SU-DHL-6 (cell line): ENCODE data around the gene C3orf33.

Experiments used
- EZH2phosphoT487 ChIP-seq: fragments of 200-600 bp; sonication (generic), shearing (Covaris generic); conservative IDR thresholded peaks from 2 replicates; pipeline ENCODE4 v1.6.1; 2018; ENCODE audit warnings: mild to moderate bottlenecking, antibody characterized with exemption, low read length, moderate library complexity, mixed read lengths
- TF ChIP-seq, protein P1 (sequence below): fragments of 200-600 bp; sonication (generic); IDR thresholded peaks from one replicate; pipeline ENCODE4 v1.5.1; 2017; ENCODE audit warnings: antibody characterized with exemption, mild to moderate bottlenecking, low read length, moderate library complexity; ENCODE audit not compliant: insufficient read depth, poor library complexity, severe bottlenecking

DNA sequence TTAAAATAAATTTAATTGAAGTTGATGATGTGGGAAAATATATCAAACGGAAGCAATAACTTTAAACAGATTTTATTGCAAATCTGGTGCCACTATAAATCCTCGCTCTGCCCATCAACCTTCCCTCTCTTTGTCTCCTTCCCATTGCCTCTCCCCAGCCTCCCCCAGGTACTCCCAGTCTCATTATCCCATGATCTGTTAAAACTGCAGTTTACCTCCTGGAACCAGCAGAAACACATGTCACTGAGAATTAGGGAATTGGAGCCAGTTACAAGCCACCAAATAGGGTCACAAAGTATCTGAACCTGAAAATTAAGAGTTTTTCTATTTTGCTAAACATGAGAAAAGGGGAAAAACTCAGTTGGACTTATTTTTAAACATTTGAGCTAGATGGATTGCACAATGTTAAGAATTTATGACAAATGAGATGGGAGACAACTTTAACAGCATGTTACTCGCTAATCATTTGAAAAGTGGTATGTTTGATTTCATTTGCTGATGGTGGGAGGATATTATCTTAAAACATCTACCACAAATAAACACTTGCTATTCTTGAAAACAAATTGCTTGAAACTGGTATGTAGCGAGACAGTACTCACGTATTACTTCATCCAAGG, 63.6 kb downstream of the C3orf33 start:
- TF ChIP-seq, protein P1, sequence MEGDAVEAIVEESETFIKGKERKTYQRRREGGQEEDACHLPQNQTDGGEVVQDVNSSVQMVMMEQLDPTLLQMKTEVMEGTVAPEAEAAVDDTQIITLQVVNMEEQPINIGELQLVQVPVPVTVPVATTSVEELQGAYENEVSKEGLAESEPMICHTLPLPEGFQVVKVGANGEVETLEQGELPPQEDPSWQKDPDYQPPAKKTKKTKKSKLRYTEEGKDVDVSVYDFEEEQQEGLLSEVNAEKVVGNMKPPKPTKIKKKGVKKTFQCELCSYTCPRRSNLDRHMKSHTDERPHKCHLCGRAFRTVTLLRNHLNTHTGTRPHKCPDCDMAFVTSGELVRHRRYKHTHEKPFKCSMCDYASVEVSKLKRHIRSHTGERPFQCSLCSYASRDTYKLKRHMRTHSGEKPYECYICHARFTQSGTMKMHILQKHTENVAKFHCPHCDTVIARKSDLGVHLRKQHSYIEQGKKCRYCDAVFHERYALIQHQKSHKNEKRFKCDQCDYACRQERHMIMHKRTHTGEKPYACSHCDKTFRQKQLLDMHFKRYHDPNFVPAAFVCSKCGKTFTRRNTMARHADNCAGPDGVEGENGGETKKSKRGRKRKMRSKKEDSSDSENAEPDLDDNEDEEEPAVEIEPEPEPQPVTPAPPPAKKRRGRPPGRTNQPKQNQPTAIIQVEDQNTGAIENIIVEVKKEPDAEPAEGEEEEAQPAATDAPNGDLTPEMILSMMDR = no peak
- no peak for TF ChIP-seq EZH2phosphoT487
